IMR-90 (cell line): ENCODE results near the gene COL15A1. TPM values are rescaled to one million over a fixed set of nuclear protein-coding genes. Genes with fewer than 3 reads are reported as not detected.

Experiments
- ATAC-seq: fragments of 200-7000 bp; cut with Tn5 transposase; 2 replicates; pipeline ENCODE4 v1.9.1; 2020; ENCODE audit warnings: low read depth, mild to moderate bottlenecking, moderate library complexity
- BruUV-seq: library from RNA; stranded (reverse); fragments of 400-500 nt; replicated peaks from 2 replicates; lab custom pipeline; 2021; lab: Mats Ljungman, UMichigan
- CTCF ChIA-PET: fragments of 300-600 bp; formaldehyde crosslinking; extraction: SDS; loops from one replicate; lab custom pipeline; 2021; ENCODE audit warnings: antibody characterized with exemption; lab: Yijun Ruan, JAX
- POLR2A ChIA-PET: fragments of 300-600 bp; sonication (Branson Sonifier 250); formaldehyde crosslinking; loops from one replicate; lab custom pipeline; 2022; ENCODE audit warnings: antibody characterized with exemption; ENCODE audit not compliant: unreplicated experiment; lab: Charles Lee
- DNase-seq: peaks from one replicate; pipeline ENCODE4 v3.0.0; 2013
- H2AFZ ChIP-seq: replicated peaks from 2 replicates; pipeline ENCODE3; 2013; ENCODE audit warnings: low read length, mild to moderate bottlenecking; ENCODE audit not compliant: poor library complexity
- H2AK5ac ChIP-seq: 2 replicates; pipeline ENCODE4 v1.6.1; 2013; ENCODE audit warnings: low read depth, low read length, inconsistent platforms
- H2AK9ac ChIP-seq: replicated peaks from 2 replicates; pipeline ENCODE3; 2013; ENCODE audit warnings: mild to moderate bottlenecking, low read depth, low read length, moderate library complexity; ENCODE audit not compliant: poor library complexity
- H2BK120ac ChIP-seq: 2 replicates; pipeline ENCODE4 v1.6.1; 2013; ENCODE audit warnings: low read depth, low read length, inconsistent platforms
- H2BK15ac ChIP-seq: 3 replicates; pipeline ENCODE4 v1.6.1; 2013; ENCODE audit warnings: low read depth, low read length, inconsistent platforms
- H2BK20ac ChIP-seq: 2 replicates; pipeline ENCODE4 v1.6.1; 2013; ENCODE audit warnings: low read depth, mild to moderate bottlenecking, inconsistent platforms, low read length, moderate library complexity
- H2BK5ac ChIP-seq: 2 replicates; pipeline ENCODE4 v1.6.1; 2013; ENCODE audit warnings: mild to moderate bottlenecking, low read depth, low read length, inconsistent platforms; ENCODE audit not compliant: poor library complexity, severe bottlenecking
- H3K14ac ChIP-seq: replicated peaks from 2 replicates; pipeline ENCODE4 v1.6.1; 2013; ENCODE audit warnings: low read depth, low read length, inconsistent platforms
- H3K18ac ChIP-seq: 2 replicates; pipeline ENCODE4 v1.6.1; 2013; ENCODE audit warnings: low read depth, low read length, control low read depth
- H3K23ac ChIP-seq: 2 replicates; pipeline ENCODE4 v1.6.1; 2013; ENCODE audit warnings: low read depth, low read length, inconsistent platforms
- H3K27ac ChIP-seq: 2 replicates; pipeline ENCODE4 v1.5.1; 2013; ENCODE audit warnings: mild to moderate bottlenecking, control low read depth, low read length; ENCODE audit not compliant: insufficient read depth
- H3K27me3 ChIP-seq: 2 replicates; pipeline ENCODE4 v1.6.1; 2013; ENCODE audit warnings: low read length; ENCODE audit not compliant: control insufficient read depth, insufficient read depth
- H3K36me3 ChIP-seq: 2 replicates; pipeline ENCODE4 v1.6.1; 2013; ENCODE audit warnings: low read length, mixed read lengths; ENCODE audit not compliant: control insufficient read depth, insufficient read depth
- H3K4ac ChIP-seq: 2 replicates; pipeline ENCODE4 v1.6.1; 2013; ENCODE audit warnings: low read depth, low read length, inconsistent platforms
- H3K4me1 ChIP-seq: 2 replicates; pipeline ENCODE4 v1.6.1; 2013; ENCODE audit warnings: low read length, mixed read lengths; ENCODE audit not compliant: control insufficient read depth, insufficient read depth
- H3K4me2 ChIP-seq: 2 replicates; pipeline ENCODE4 v1.6.1; 2013; ENCODE audit warnings: low read depth, mild to moderate bottlenecking, control low read depth, low read length, moderate library complexity
- H3K4me3 ChIP-seq: 2 replicates; pipeline ENCODE4 v1.5.1; 2013; ENCODE audit warnings: low read depth, mild to moderate bottlenecking, control low read depth, low read length, moderate library complexity; ENCODE audit not compliant: insufficient read depth
- H3K56ac ChIP-seq: 2 replicates; pipeline ENCODE4 v1.6.1; 2013; ENCODE audit warnings: low read length, inconsistent platforms; ENCODE audit not compliant: insufficient read depth; ENCODE audit errors: extremely low read depth
- H3K79me1 ChIP-seq, 2 experiments: 2 replicates each; pipeline ENCODE4 v1.6.1; 2013; ENCODE audit warnings: low read length in 2 of 2, inconsistent platforms in 1 of 2, low read depth in 1 of 2
- H3K9ac ChIP-seq: 2 replicates; pipeline ENCODE4 v1.6.1; 2013; ENCODE audit warnings: low read depth, low read length, control low read depth
- H3K9me1 ChIP-seq: 2 replicates; pipeline ENCODE4 v1.6.1; 2013; ENCODE audit warnings: low read length, inconsistent platforms; ENCODE audit not compliant: insufficient read depth
- H3K9me3 ChIP-seq: 2 replicates; pipeline ENCODE4 v1.6.1; 2013; ENCODE audit warnings: low read length; ENCODE audit not compliant: control insufficient read depth, insufficient read depth
- H4K20me1 ChIP-seq: 2 replicates; pipeline ENCODE4 v1.6.1; 2013; ENCODE audit warnings: low read length, inconsistent platforms; ENCODE audit not compliant: insufficient read depth
- H4K5ac ChIP-seq: 2 replicates; pipeline ENCODE4 v1.6.1; 2013; ENCODE audit warnings: mild to moderate bottlenecking, low read depth, low read length, control low read depth
- H4K8ac ChIP-seq, 2 experiments: 2 replicates each; pipeline ENCODE4 v1.6.1; 2013; ENCODE audit warnings: low read depth in 2 of 2, low read length in 2 of 2, control low read depth in 1 of 2, inconsistent platforms in 1 of 2
- H4K91ac ChIP-seq: 2 replicates; pipeline ENCODE4 v1.6.1; 2013; ENCODE audit warnings: low read depth, low read length, inconsistent platforms; ENCODE audit not compliant: insufficient read depth
- BHLHE40 ChIP-seq: fragments of 150-350 bp; IDR thresholded peaks from 2 replicates; pipeline ENCODE4 v1.6.1; 2016; ENCODE audit warnings: mild to moderate bottlenecking, low read depth, low read length
- CEBPB ChIP-seq: IDR thresholded peaks from 2 replicates; pipeline ENCODE4 v1.6.1; 2012; ENCODE audit warnings: low read depth, low read length, improper control_type of control experiment
- CHD1 ChIP-seq: IDR thresholded peaks from 2 replicates; pipeline ENCODE4 v1.6.1; 2012; ENCODE audit warnings: low read depth, low read length, improper control_type of control experiment
- CTCF ChIP-seq: conservative IDR thresholded peaks from 2 replicates; pipeline ENCODE4 v1.5.1; 2012; ENCODE audit warnings: mild to moderate bottlenecking, low read depth, low read length, improper control_type of control experiment
- ELK1 ChIP-seq: fragments of 150-350 bp; IDR thresholded peaks from 2 replicates; pipeline ENCODE4 v1.6.1; 2016; ENCODE audit warnings: low read depth, mild to moderate bottlenecking, low read length, moderate library complexity, borderline replicate concordance
- FOS ChIP-seq: fragments of 150-350 bp; IDR thresholded peaks from 2 replicates; pipeline ENCODE4 v1.6.1; 2016; ENCODE audit warnings: low read depth, low read length
- MAFK ChIP-seq: IDR thresholded peaks from 2 replicates; pipeline ENCODE4 v1.6.1; 2012; ENCODE audit warnings: low read depth, low read length, improper control_type of control experiment
- MAZ ChIP-seq: IDR thresholded peaks from 2 replicates; pipeline ENCODE4 v1.6.1; 2012; ENCODE audit warnings: low read depth, mild to moderate bottlenecking, low read length, improper control_type of control experiment, moderate library complexity, borderline replicate concordance
- MXI1 ChIP-seq: IDR thresholded peaks from 2 replicates; pipeline ENCODE4 v1.6.1; 2012; ENCODE audit warnings: low read depth, mild to moderate bottlenecking, low read length, moderate library complexity, borderline replicate concordance
- NFE2L2 ChIP-seq: fragments of 150-350 bp; IDR thresholded peaks from 2 replicates; pipeline ENCODE4 v1.6.1; 2016; ENCODE audit warnings: low read depth, mild to moderate bottlenecking, low read length
- POLR2A ChIP-seq: IDR thresholded peaks from 2 replicates; pipeline ENCODE4 v1.6.1; 2012; ENCODE audit warnings: mild to moderate bottlenecking, low read depth, low read length
- RAD21 ChIP-seq: IDR thresholded peaks from 2 replicates; pipeline ENCODE4 v1.6.1; 2012; ENCODE audit warnings: low read length, improper control_type of control experiment
- RCOR1 ChIP-seq: IDR thresholded peaks from 2 replicates; pipeline ENCODE4 v1.6.1; 2012; ENCODE audit warnings: mild to moderate bottlenecking, low read length, improper control_type of control experiment; ENCODE audit not compliant: insufficient replicate concordance
- RFX5 ChIP-seq: IDR thresholded peaks from 2 replicates; pipeline ENCODE4 v1.8.0; 2012; ENCODE audit warnings: low read depth, mild to moderate bottlenecking, low read length, moderate library complexity
- SMC3 ChIP-seq: fragments of 150-350 bp; IDR thresholded peaks from 2 replicates; pipeline ENCODE4 v1.6.1; 2016; ENCODE audit warnings: low read depth, mild to moderate bottlenecking, antibody characterized with exemption, low read length, moderate library complexity
- WGBS, 2 experiments: methylation state at CpG; one replicate each; pipeline versions ENCODE4 v1.1.5 to v1.1.7; 2013; ENCODE audit warnings: missing lambda C conversion rate in 2 of 2; ENCODE audit not compliant: insufficient read length in 1 of 2; ENCODE audit errors: extremely low coverage in 2 of 2; 5-methylcytosine and 5-hydroxymethylcytosine counted together
- dilution Hi-C: fragments of 300-500 bp; cut with HindIII; formaldehyde crosslinking; loops from one replicate; pipeline ENCODE4 v1.14.3; 2018; ENCODE audit warnings: low sequenced_read_pairs; ENCODE audit not compliant: unreplicated experiment
- in situ Hi-C: fragments of 300-500 bp; cut with MboI; formaldehyde crosslinking; loops from 3 replicates; pipeline ENCODE4 v1.14.3; 2019; ENCODE audit warnings: low sequenced_read_pairs, inconsistent platforms, mixed read lengths
- intact Hi-C: fragments of 100-400 bp; cut with micrococcal nuclease; formaldehyde crosslinking; loops from 2 replicates; pipeline ENCODE4 v1.10.0; 2022
- polyA plus RNA-seq, 3 experiments: library from polyadenylated mRNA; depleted of rRNA; stranded (reverse); fragments of >200 nt; gene quantifications; 2 replicates each; pipeline ENCODE4 v1.2.3, GENCODE V29; 2012; ENCODE audit warnings: low replicate concordance in 1 of 3
- total RNA-seq: library from RNA; depleted of rRNA; stranded (reverse); fragments of >200 nt; gene quantifications from 2 replicates; pipeline ENCODE4 v1.2.3, GENCODE V29; 2012
- TF ChIP-seq, protein P1 (sequence below): fragments of 150-350 bp; IDR thresholded peaks from 2 replicates; pipeline ENCODE4 v1.6.1; 2017; ENCODE audit warnings: mild to moderate bottlenecking, antibody characterized with exemption, low read length, low read depth

The COL15A1 gene
- total and polyA plus RNA-seq, 2 of the 4 experiments (the other 2 are of a cell fraction) = 2.2 to 3.7 TPM

GRCh38 chr9:99060621-99061020, 116.9 kb downstream of the COL15A1 start:
- Histone ChIP-seq H4K5ac (no peak overlapping the region), H3K27me3 (no peaks in the 10 kb centered on the region), H2BK20ac (no peak overlapping the region), H3K9ac (no peak overlapping the region), H3K14ac (no peak overlapping the region), H2AFZ (no peak overlapping the region), H3K23ac (no peak overlapping the region), H3K4ac (no peak overlapping the region), H3K36me3 (peaks cover 50% of the 10 kb centered on the region; the same call in 1 of the 2 replicates), H2BK120ac (no peak overlapping the region), H3K56ac (no peak overlapping the region), H3K79me1 (no peaks in the 10 kb centered on the region), H3K4me3 (no peak overlapping the region), H3K4me2 (no peak overlapping the region), H3K18ac (no peak overlapping the region), H3K27ac (no peak overlapping the region), H3K9me1 (peaks cover 11% of the 10 kb centered on the region), H4K91ac (no peak overlapping the region), H3K4me1 (peaks cover 11% of the 10 kb centered on the region), H4K8ac (no peak overlapping the region), H2BK15ac (no peak overlapping the region), H2BK5ac (no peak overlapping the region), H2AK9ac (no peak overlapping the region), H4K20me1 (no peaks in the 10 kb centered on the region), H2AK5ac (no peak overlapping the region), H3K9me3 (no peaks in the 10 kb centered on the region)
- BruUV-seq = no TSS peak
- in situ Hi-C loops = no loop called here
- ATAC-seq = no peak
- CTCF ChIA-PET = no interaction called here
- no CpG with 5 or more reads among the region's 2 CpGs for WGBS, 2 experiments
- intact Hi-C loops = no loop called here
- dilution Hi-C loops = no loop called here
- no peak for DNase-seq
- TF ChIP-seq POLR2A (no peak), RAD21 (no peak), FOS (no peak), CEBPB (no peak), ELK1 (no peak), RCOR1 (no peak), MAZ (no peak), CHD1 (no peak), NFE2L2 (no peak), MAFK (no peak), SMC3 (no peak), RFX5 (no peak), BHLHE40 (no peak), CTCF (no peak), MXI1 (no peak)
- TF ChIP-seq, protein P1, sequence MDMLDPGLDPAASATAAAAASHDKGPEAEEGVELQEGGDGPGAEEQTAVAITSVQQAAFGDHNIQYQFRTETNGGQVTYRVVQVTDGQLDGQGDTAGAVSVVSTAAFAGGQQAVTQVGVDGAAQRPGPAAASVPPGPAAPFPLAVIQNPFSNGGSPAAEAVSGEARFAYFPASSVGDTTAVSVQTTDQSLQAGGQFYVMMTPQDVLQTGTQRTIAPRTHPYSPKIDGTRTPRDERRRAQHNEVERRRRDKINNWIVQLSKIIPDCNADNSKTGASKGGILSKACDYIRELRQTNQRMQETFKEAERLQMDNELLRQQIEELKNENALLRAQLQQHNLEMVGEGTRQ = no peak
- POLR2A ChIA-PET = interaction anchor here (0.6 kb wide), 1 partner anchor 199 kb away, joined by 4 read pairs; no protein-coding TSS in a partner anchor
